HepG2 (cell line): ENCODE measurements around the gene SEMA3F. TPM values are rescaled to one million over a fixed set of nuclear protein-coding genes. Genes with fewer than 3 reads are reported as not detected.
A peak's percentile ranks its signal among the peaks of the same experiment; 100 is the strongest.

ENCODE experiments used
- ARID5B ChIP-seq: IDR thresholded peaks from 2 replicates; pipeline ENCODE4 v1.4.0; 2020; ENCODE audit warnings: mild to moderate bottlenecking, missing genetic modification reagents
- ATF2 ChIP-seq: sonication (generic); formaldehyde crosslinking; IDR thresholded peaks from 2 replicates; pipeline ENCODE4 v1.4.0; 2020; ENCODE audit warnings: missing genetic modification reagents
- BCL3 ChIP-seq: sonication (generic); formaldehyde crosslinking; IDR thresholded peaks from 2 replicates; pipeline ENCODE4 v1.5.1; 2020; ENCODE audit warnings: mild to moderate bottlenecking, missing genetic modification reagents, moderate library complexity
- EHMT2 ChIP-seq: fragments of 200-600 bp; sonication (generic); IDR thresholded peaks from 2 replicates; pipeline ENCODE4 v1.7.0; 2017; ENCODE audit warnings: antibody characterized with exemption, low read depth, low read length, borderline replicate concordance
- HINFP ChIP-seq: sonication (generic); formaldehyde crosslinking; IDR thresholded peaks from 2 replicates; pipeline ENCODE4 v1.4.0; 2020; ENCODE audit warnings: low read depth, mild to moderate bottlenecking, missing genetic modification reagents
- LCORL ChIP-seq, 2 experiments: fragments of 450-650 bp in 1 of 2; sonication (generic) in 1 of 2; formaldehyde crosslinking in 1 of 2; IDR thresholded peaks; 2 replicates each; pipeline versions ENCODE4 v1.5.0 to v1.6.1; 2017 to 2020; ENCODE audit warnings: antibody characterized with exemption in 1 of 2, missing genetic modification reagents in 1 of 2
- PAX8 ChIP-seq: sonication (generic); formaldehyde crosslinking; IDR thresholded peaks from 2 replicates; pipeline ENCODE4 v1.8.0; 2022; ENCODE audit warnings: mild to moderate bottlenecking, missing genetic modification reagents, borderline replicate concordance
- PHF5A ChIP-seq: IDR thresholded peaks from one replicate; pipeline ENCODE4 v1.6.1; 2018; ENCODE audit warnings: low read depth, missing genetic modification reagents; ENCODE audit not compliant: unreplicated experiment
- SMAD1 ChIP-seq: sonication (generic); formaldehyde crosslinking; IDR thresholded peaks from 2 replicates; pipeline ENCODE4 v1.4.0; 2020; ENCODE audit warnings: missing genetic modification reagents, low read depth, mild to moderate bottlenecking, borderline replicate concordance
- YEATS4 ChIP-seq: sonication (generic); formaldehyde crosslinking; IDR thresholded peaks from 2 replicates; pipeline ENCODE4 v1.4.0; 2020; ENCODE audit warnings: missing genetic modification reagents, borderline replicate concordance
- ZFP37 ChIP-seq: sonication (generic); formaldehyde crosslinking; IDR thresholded peaks from 2 replicates; pipeline ENCODE4 v1.4.0; 2020; ENCODE audit warnings: missing genetic modification reagents, borderline replicate concordance
- ZNF33A ChIP-seq: sonication (generic); formaldehyde crosslinking; IDR thresholded peaks from 2 replicates; pipeline ENCODE4 v1.5.1; 2020; ENCODE audit warnings: missing genetic modification reagents, mild to moderate bottlenecking, moderate library complexity, borderline replicate concordance
- ZNF564 ChIP-seq: sonication (generic); formaldehyde crosslinking; IDR thresholded peaks from 2 replicates; pipeline ENCODE4 v1.8.1; 2023; ENCODE audit warnings: mild to moderate bottlenecking, missing genetic modification reagents
- ZNF577 ChIP-seq: sonication (generic); formaldehyde crosslinking; IDR thresholded peaks from 2 replicates; pipeline ENCODE4 v1.4.0; 2020; ENCODE audit warnings: mild to moderate bottlenecking, low read depth, missing genetic modification reagents, borderline replicate concordance
- ZNF747 ChIP-seq: sonication (generic); formaldehyde crosslinking; IDR thresholded peaks from 2 replicates; pipeline ENCODE4 v1.8.1; 2023; ENCODE audit warnings: missing genetic modification reagents, mild to moderate bottlenecking, borderline replicate concordance
- polyA plus RNA-seq, 8 experiments: library from polyadenylated mRNA; depleted of rRNA in 3 of 8; stranded (reverse) in 7 of 8; unstranded in 1 of 8; fragments of >200 nt; fragmentation: Illumina TruSeq in 4 of 8; extraction: Trizol in 4 of 8; gene quantifications; 2 replicates each; pipeline versions ENCODE4 v1.2.1 to v1.2.3, GENCODE V29; 2011 to 2016; ENCODE audit warnings: low read depth in 4 of 8, missing spikeins in 1 of 8, mixed read lengths in 1 of 8; ENCODE audit not compliant: insufficient read depth in 1 of 8
- total RNA-seq, 5 experiments: library from RNA; depleted of rRNA; stranded (reverse); fragments of >200 nt; fragmentation: Illumina TruSeq; extraction: Trizol; gene quantifications; 2 replicates each; pipeline ENCODE4 v1.2.3, GENCODE V29; 2016; ENCODE audit warnings: low read depth in 1 of 5
- TF ChIP-seq, protein P1 (sequence below): sonication (generic); formaldehyde crosslinking; IDR thresholded peaks from 2 replicates; pipeline ENCODE4 v1.4.0; 2020; ENCODE audit warnings: missing genetic modification reagents, borderline replicate concordance

The SEMA3F gene
- total and polyA plus RNA-seq, 2 of the 13 experiments (the other 11 are each of a cell fraction or from before 2014, with no cell fraction given) = 7.6 to 17.2 TPM

- TF ChIP-seq ARID5B (peak; percentile 74), PAX8 (CRISPR knock-in tag) (no peak), ZNF33A (CRISPR knock-in tag) (no peak), SMAD1 (no peak), ZNF747 (CRISPR knock-in tag) (peak; percentile 68; the same call in 1 of the 2 replicates), ZFP37 (CRISPR knock-in tag) (0 out of 2 replicates have a peak, but pooled peaks have one; percentile 8), ZNF564 (CRISPR knock-in tag) (peak; percentile 73; the same call in 1 of the 2 replicates), HINFP (no peak), ATF2 (CRISPR knock-in tag) (peak; percentile 80; the same call in 1 of the 2 replicates), PHF5A (CRISPR knock-in tag) (no peak), YEATS4 (CRISPR knock-in tag) (no peak), LCORL (IDR thresholded peaks at IDR 0.05) (no peak), LCORL (CRISPR knock-in tag; IDR thresholded peaks at IDR 0.05) (peak; percentile 98), BCL3 (CRISPR knock-in tag) (no peak; the same call in 1 of the 2 replicates), ZNF577 (CRISPR knock-in tag) (no peak), EHMT2 (no peak)
- TF ChIP-seq, protein P1, sequence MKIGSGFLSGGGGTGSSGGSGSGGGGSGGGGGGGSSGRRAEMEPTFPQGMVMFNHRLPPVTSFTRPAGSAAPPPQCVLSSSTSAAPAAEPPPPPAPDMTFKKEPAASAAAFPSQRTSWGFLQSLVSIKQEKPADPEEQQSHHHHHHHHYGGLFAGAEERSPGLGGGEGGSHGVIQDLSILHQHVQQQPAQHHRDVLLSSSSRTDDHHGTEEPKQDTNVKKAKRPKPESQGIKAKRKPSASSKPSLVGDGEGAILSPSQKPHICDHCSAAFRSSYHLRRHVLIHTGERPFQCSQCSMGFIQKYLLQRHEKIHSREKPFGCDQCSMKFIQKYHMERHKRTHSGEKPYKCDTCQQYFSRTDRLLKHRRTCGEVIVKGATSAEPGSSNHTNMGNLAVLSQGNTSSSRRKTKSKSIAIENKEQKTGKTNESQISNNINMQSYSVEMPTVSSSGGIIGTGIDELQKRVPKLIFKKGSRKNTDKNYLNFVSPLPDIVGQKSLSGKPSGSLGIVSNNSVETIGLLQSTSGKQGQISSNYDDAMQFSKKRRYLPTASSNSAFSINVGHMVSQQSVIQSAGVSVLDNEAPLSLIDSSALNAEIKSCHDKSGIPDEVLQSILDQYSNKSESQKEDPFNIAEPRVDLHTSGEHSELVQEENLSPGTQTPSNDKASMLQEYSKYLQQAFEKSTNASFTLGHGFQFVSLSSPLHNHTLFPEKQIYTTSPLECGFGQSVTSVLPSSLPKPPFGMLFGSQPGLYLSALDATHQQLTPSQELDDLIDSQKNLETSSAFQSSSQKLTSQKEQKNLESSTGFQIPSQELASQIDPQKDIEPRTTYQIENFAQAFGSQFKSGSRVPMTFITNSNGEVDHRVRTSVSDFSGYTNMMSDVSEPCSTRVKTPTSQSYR (CRISPR knock-in tag) = peak; percentile 99
These were observed 48.1 kb downstream of the SEMA3F start (continued) for GRCh38 chr3:50203113-50203808.
